Measurements from ENCODE around the gene VIM. TPM values are rescaled to one million over a fixed set of nuclear protein-coding genes. Genes with fewer than 3 reads are reported as not detected.
"Not testable (repeated sequence)": the region's sequence is repeated elsewhere in the genome, so short reads cannot be mapped to it uniquely, and the experiment has no call there.

The VIM gene
- total and polyA plus RNA-seq, 4 donors, result 800 to 1,640 (median 1,361) TPM

GRCh38 chr10:17265468-17265867, 37.4 kb downstream of the VIM start:
- Histone ChIP-seq H3K9me3 (ENCODE audit: control insufficient read depth in 4 of 4, insufficient read depth in 3 of 4, low read length in 3 of 4) (peaks cover 0 to 25% (median 7%) of the 10 kb centered on the region in 4 donors), H3K9ac (ENCODE audit: insufficient read depth in 1 of 2, low read length in 2 of 2) (no peak overlapping the region), H3K4me3 (no peak overlapping the region), H3K27ac (ENCODE audit: low read depth in 1 of 2, low read length in 1 of 2) (no peak overlapping the region), H3K36me3 (ENCODE audit: control insufficient read depth in 4 of 4, insufficient read depth in 4 of 4, low read length in 4 of 4) (no peaks in the 10 kb centered on the region), H3K27me3 (ENCODE audit: control insufficient read depth in 3 of 3, insufficient read depth in 3 of 3, low read length in 2 of 3) (no peaks in the 10 kb centered on the region), H3K4me1 (ENCODE audit: control insufficient read depth in 5 of 5, insufficient read depth in 5 of 5, low read length in 5 of 5) (no peaks in the 10 kb centered on the region)
- ATAC-seq (ENCODE audit: insufficient read depth, low FRiP score) (no peak), DNase-seq (no peak)
- no peak for TF ChIP-seq CTCF (IDR thresholded peaks at IDR 0.05; ENCODE audit: control extremely low read depth, extremely low read depth)
- 84 to 87% methylated on average over 2 of the region's 2 CpGs for WGBS, 2 donors

- H3K9me3 ChIP-seq (ENCODE audit: control insufficient read depth in 4 of 4, insufficient read depth in 3 of 4, low read length in 3 of 4), result peaks cover 0 to 23% (median 7%) of the 10 kb centered on the region in 4 donors
- not testable (repeated sequence) for H3K36me3 ChIP-seq (ENCODE audit: control insufficient read depth in 4 of 4, insufficient read depth in 4 of 4, low read length in 4 of 4); DNase-seq; H3K27ac ChIP-seq (ENCODE audit: low read depth in 1 of 2, low read length in 1 of 2); H3K27me3 ChIP-seq (ENCODE audit: control insufficient read depth in 3 of 3, insufficient read depth in 3 of 3, low read length in 2 of 3); H3K4me3 ChIP-seq; ATAC-seq (ENCODE audit: insufficient read depth, low FRiP score); H3K4me1 ChIP-seq (ENCODE audit: control insufficient read depth in 5 of 5, insufficient read depth in 5 of 5, low read length in 5 of 5); H3K9ac ChIP-seq (ENCODE audit: insufficient read depth in 1 of 2, low read length in 2 of 2)
- 95 to 96% methylated on average over 6 of the region's 6 CpGs for WGBS, 2 donors
Measured at GRCh38 chr10:17266549-17266948, 38.5 kb downstream of the VIM start.

- Histone ChIP-seq H3K27ac (ENCODE audit: low read depth in 1 of 2, low read length in 1 of 2) (no peak overlapping the region), H3K9ac (ENCODE audit: insufficient read depth in 1 of 2, low read length in 2 of 2) (no peak overlapping the region), H3K4me3 (no peak overlapping the region), H3K9me3 (ENCODE audit: control insufficient read depth in 4 of 4, insufficient read depth in 3 of 4, low read length in 3 of 4) (peaks cover 0 to 6% (median 2%) of the 10 kb centered on the region in 4 donors), H3K4me1 (ENCODE audit: control insufficient read depth in 5 of 5, insufficient read depth in 5 of 5, low read length in 5 of 5) (no peaks in the 10 kb centered on the region), H3K36me3 (ENCODE audit: control insufficient read depth in 4 of 4, insufficient read depth in 4 of 4, low read length in 4 of 4) (no peaks in the 10 kb centered on the region), H3K27me3 (ENCODE audit: control insufficient read depth in 3 of 3, insufficient read depth in 3 of 3, low read length in 2 of 3) (no peaks in the 10 kb centered on the region)
- TF ChIP-seq CTCF (IDR thresholded peaks at IDR 0.05; ENCODE audit: control extremely low read depth, extremely low read depth), result no peak
- ATAC-seq (ENCODE audit: insufficient read depth, low FRiP score) (no peak), DNase-seq (no peak)
- 91 to 94% methylated on average over 12 of the region's 12 CpGs for WGBS, 2 donors
Measured at GRCh38 chr10:17272648-17273047, 44.6 kb downstream of the VIM start.

- H3K9ac ChIP-seq (ENCODE audit: insufficient read depth in 1 of 2, low read length in 2 of 2), result no peak overlapping the region
- H3K27me3 ChIP-seq (ENCODE audit: control insufficient read depth in 3 of 3, insufficient read depth in 3 of 3, low read length in 2 of 3), result no peaks in the 10 kb centered on the region
- DNase-seq (no peak), ATAC-seq (ENCODE audit: insufficient read depth, low FRiP score) (no peak)
- H3K36me3 ChIP-seq (ENCODE audit: control insufficient read depth in 4 of 4, insufficient read depth in 4 of 4, low read length in 4 of 4), result no peaks in the 10 kb centered on the region
- H3K27ac ChIP-seq (ENCODE audit: low read depth in 1 of 2, low read length in 1 of 2), result no peak overlapping the region
- no peaks in the 10 kb centered on the region for H3K4me1 ChIP-seq (ENCODE audit: control insufficient read depth in 5 of 5, insufficient read depth in 5 of 5, low read length in 5 of 5)
- no peak overlapping the region for H3K4me3 ChIP-seq
- WGBS, 2 donors, result 76 to 93% methylated on average over 2 of the region's 2 CpGs
- TF ChIP-seq CTCF (IDR thresholded peaks at IDR 0.05; ENCODE audit: control extremely low read depth, extremely low read depth), result no peak
- peaks cover 0 to 6% (median 2%) of the 10 kb centered on the region in 4 donors for H3K9me3 ChIP-seq (ENCODE audit: control insufficient read depth in 4 of 4, insufficient read depth in 3 of 4, low read length in 3 of 4)
Measured at GRCh38 chr10:17273403-17273802, 45.4 kb downstream of the VIM start.

Measured in lung (tissue), 12 donors.